Measurements from ENCODE around the gene ATP11A.

The ATP11A gene

DNA sequence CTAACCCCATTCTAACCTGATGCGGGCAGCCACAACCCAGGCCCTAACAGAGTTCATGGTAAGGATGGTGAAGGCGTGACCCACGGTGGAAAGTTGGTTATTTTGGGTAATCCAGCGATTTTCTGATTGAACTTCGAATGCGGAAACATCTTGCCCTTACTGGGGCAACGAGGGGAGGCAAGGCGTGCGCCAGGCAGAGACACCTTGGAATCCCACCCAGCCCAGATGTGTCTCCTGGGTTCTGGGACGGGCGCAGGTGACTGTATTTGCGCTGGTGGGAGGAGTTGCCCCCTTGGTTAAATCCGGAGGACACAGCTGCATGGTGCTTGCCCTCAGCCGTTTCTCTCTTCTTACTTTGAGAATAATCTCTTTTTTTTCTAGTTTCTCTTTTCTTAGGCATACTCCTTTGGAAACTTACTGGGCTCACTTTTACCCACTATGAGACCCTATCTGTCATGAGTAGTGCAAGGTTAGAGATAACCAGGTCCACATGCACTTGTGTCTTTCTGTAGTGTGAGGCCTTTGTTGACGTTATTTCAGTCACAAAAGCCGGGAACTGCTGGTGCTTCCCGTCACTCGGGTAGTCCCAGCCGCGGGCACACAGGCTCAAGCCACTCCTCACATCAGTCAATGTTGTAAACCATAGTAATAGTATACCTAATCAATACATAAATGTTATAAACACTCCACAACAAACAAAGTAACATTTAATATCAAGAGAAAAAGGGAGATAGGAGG, 81.5 kb downstream of the ATP11A start:
- Histone ChIP-seq H3K79me1 (ENCODE audit: low read length) (peaks cover 7% of the 10 kb centered on the region), H3K27ac (ENCODE audit: low read depth, low read length) (no peak overlapping the region), H4K8ac (ENCODE audit: low read depth, low read length) (no peak overlapping the region), H3K27me3 (ENCODE audit: insufficient read depth, low read length, poor library complexity) (no peaks in the 10 kb centered on the region), H3K4me2 (ENCODE audit: low read length) (no peak overlapping the region), H2BK5ac (ENCODE audit: low read length) (no peak overlapping the region), H3K18ac (ENCODE audit: low read length) (no peak overlapping the region), H3K79me2 (ENCODE audit: control insufficient read depth, insufficient read depth, low read length) (no peaks in the 10 kb centered on the region), H4K5ac (ENCODE audit: low read length) (no peak overlapping the region), H3K4me3 (ENCODE audit: low read length) (no peak overlapping the region), H3K4me1 (ENCODE audit: control insufficient read depth, low read depth, low read length) (no peaks in the 10 kb centered on the region), H2BK120ac (ENCODE audit: low read depth, low read length) (no peak overlapping the region), H3K36me3 (ENCODE audit: control insufficient read depth, insufficient read depth, low read length) (no peaks in the 10 kb centered on the region), H3K4ac (ENCODE audit: low read depth, low read length) (no peak overlapping the region), H2AK5ac (ENCODE audit: low read length) (no peak overlapping the region), H3K9ac (ENCODE audit: low read length) (no peak overlapping the region), H3K23ac (ENCODE audit: low read length) (no peak overlapping the region), H2BK15ac (replicated peaks; ENCODE audit: low read depth) (no peak overlapping the region), H3K56ac (ENCODE audit: low read length) (no peak overlapping the region)
- no CpG with 5 or more reads among the region's 20 CpGs for WGBS (ENCODE audit: extremely low coverage, insufficient coverage, low lambda C conversion rate)
- DNase-seq = no peak

GRCh38 chr13:112771877-112772538, 82.2 kb downstream of the ATP11A start:
- WGBS (ENCODE audit: extremely low coverage, insufficient coverage, low lambda C conversion rate) = no CpG with 5 or more reads among the region's 18 CpGs
- no peak for DNase-seq
- H3K9ac ChIP-seq (ENCODE audit: low read length) = no peak overlapping the region
- H3K27me3 ChIP-seq (ENCODE audit: insufficient read depth, low read length, poor library complexity) = no peaks in the 10 kb centered on the region
- no peak overlapping the region for H3K56ac ChIP-seq (ENCODE audit: low read length)
- H3K4me1 ChIP-seq (ENCODE audit: control insufficient read depth, low read depth, low read length) = no peaks in the 10 kb centered on the region
- no peak overlapping the region for H3K4me2 ChIP-seq (ENCODE audit: low read length)
- no peak overlapping the region for H3K4me3 ChIP-seq (ENCODE audit: low read length)
- H2AK5ac ChIP-seq (ENCODE audit: low read length) = no peak overlapping the region
- no peaks in the 10 kb centered on the region for H3K36me3 ChIP-seq (ENCODE audit: control insufficient read depth, insufficient read depth, low read length)
- peaks cover 9% of the 10 kb centered on the region for H3K79me1 ChIP-seq (ENCODE audit: low read length)
- no peak overlapping the region for H3K18ac ChIP-seq (ENCODE audit: low read length)
- H2BK120ac ChIP-seq (ENCODE audit: low read depth, low read length) = no peak overlapping the region
- H2BK15ac ChIP-seq (replicated peaks; ENCODE audit: low read depth) = no peak overlapping the region
- H3K23ac ChIP-seq (ENCODE audit: low read length) = no peak overlapping the region
- H3K79me2 ChIP-seq (ENCODE audit: control insufficient read depth, insufficient read depth, low read length) = no peaks in the 10 kb centered on the region
- H4K8ac ChIP-seq (ENCODE audit: low read depth, low read length) = no peak overlapping the region
- no peak overlapping the region for H2BK5ac ChIP-seq (ENCODE audit: low read length)
- no peak overlapping the region for H3K27ac ChIP-seq (ENCODE audit: low read depth, low read length)
- H3K4ac ChIP-seq (ENCODE audit: low read depth, low read length) = no peak overlapping the region
- no peak overlapping the region for H4K5ac ChIP-seq (ENCODE audit: low read length)

GRCh38 chr13:112772539-112772909, 82.7 kb downstream of the ATP11A start:
- DNase-seq = no peak
- Histone ChIP-seq H4K8ac (ENCODE audit: low read depth, low read length) (no peak overlapping the region), H3K79me2 (ENCODE audit: control insufficient read depth, insufficient read depth, low read length) (no peaks in the 10 kb centered on the region), H4K5ac (ENCODE audit: low read length) (no peak overlapping the region), H3K4me1 (ENCODE audit: control insufficient read depth, low read depth, low read length) (no peaks in the 10 kb centered on the region), H3K18ac (ENCODE audit: low read length) (no peak overlapping the region), H3K56ac (ENCODE audit: low read length) (no peak overlapping the region), H3K79me1 (ENCODE audit: low read length) (peaks cover 9% of the 10 kb centered on the region), H3K4ac (ENCODE audit: low read depth, low read length) (no peak overlapping the region), H2BK5ac (ENCODE audit: low read length) (no peak overlapping the region), H3K4me2 (ENCODE audit: low read length) (no peak overlapping the region), H3K4me3 (ENCODE audit: low read length) (no peak overlapping the region), H3K36me3 (ENCODE audit: control insufficient read depth, insufficient read depth, low read length) (no peaks in the 10 kb centered on the region), H3K27me3 (ENCODE audit: insufficient read depth, low read length, poor library complexity) (no peaks in the 10 kb centered on the region), H3K23ac (ENCODE audit: low read length) (no peak overlapping the region), H2AK5ac (ENCODE audit: low read length) (no peak overlapping the region), H2BK15ac (replicated peaks; ENCODE audit: low read depth) (no peak overlapping the region), H3K9ac (ENCODE audit: low read length) (no peak overlapping the region), H3K27ac (ENCODE audit: low read depth, low read length) (no peak overlapping the region), H2BK120ac (ENCODE audit: low read depth, low read length) (no peak overlapping the region)
- WGBS (ENCODE audit: extremely low coverage, insufficient coverage, low lambda C conversion rate) = no CpG with 5 or more reads among the region's 10 CpGs

GRCh38 chr13:112772929-112773328, 83.1 kb downstream of the ATP11A start:
- no peak overlapping the region for H2BK15ac ChIP-seq (replicated peaks; ENCODE audit: low read depth)
- no peak overlapping the region for H3K4me3 ChIP-seq (ENCODE audit: low read length)
- H4K5ac ChIP-seq (ENCODE audit: low read length) = no peak overlapping the region
- H3K27ac ChIP-seq (ENCODE audit: low read depth, low read length) = no peak overlapping the region
- H4K8ac ChIP-seq (ENCODE audit: low read depth, low read length) = no peak overlapping the region
- H3K18ac ChIP-seq (ENCODE audit: low read length) = no peak overlapping the region
- H3K79me1 ChIP-seq (ENCODE audit: low read length) = peaks cover 12% of the 10 kb centered on the region
- no peak overlapping the region for H2AK5ac ChIP-seq (ENCODE audit: low read length)
- H3K9ac ChIP-seq (ENCODE audit: low read length) = no peak overlapping the region
- no peaks in the 10 kb centered on the region for H3K79me2 ChIP-seq (ENCODE audit: control insufficient read depth, insufficient read depth, low read length)
- no peaks in the 10 kb centered on the region for H3K4me1 ChIP-seq (ENCODE audit: control insufficient read depth, low read depth, low read length)
- no peak overlapping the region for H3K56ac ChIP-seq (ENCODE audit: low read length)
- H3K27me3 ChIP-seq (ENCODE audit: insufficient read depth, low read length, poor library complexity) = no peaks in the 10 kb centered on the region
- no peak for DNase-seq
- H3K4me2 ChIP-seq (ENCODE audit: low read length) = no peak overlapping the region
- WGBS (ENCODE audit: extremely low coverage, insufficient coverage, low lambda C conversion rate) = no CpG with 5 or more reads among the region's 8 CpGs
- H3K23ac ChIP-seq (ENCODE audit: low read length) = no peak overlapping the region
- H2BK120ac ChIP-seq (ENCODE audit: low read depth, low read length) = no peak overlapping the region
- no peak overlapping the region for H2BK5ac ChIP-seq (ENCODE audit: low read length)
- no peaks in the 10 kb centered on the region for H3K36me3 ChIP-seq (ENCODE audit: control insufficient read depth, insufficient read depth, low read length)
- H3K4ac ChIP-seq (ENCODE audit: low read depth, low read length) = no peak overlapping the region

- Histone ChIP-seq H2BK5ac (ENCODE audit: low read length) (no peak overlapping the region), H3K4me2 (ENCODE audit: low read length) (no peak overlapping the region), H3K79me1 (ENCODE audit: low read length) (peaks cover 14% of the 10 kb centered on the region), H3K27me3 (ENCODE audit: insufficient read depth, low read length, poor library complexity) (no peaks in the 10 kb centered on the region), H3K56ac (ENCODE audit: low read length) (no peak overlapping the region), H3K23ac (ENCODE audit: low read length) (no peak overlapping the region), H3K4me1 (ENCODE audit: control insufficient read depth, low read depth, low read length) (no peaks in the 10 kb centered on the region), H3K27ac (ENCODE audit: low read depth, low read length) (no peak overlapping the region), H3K9ac (ENCODE audit: low read length) (no peak overlapping the region), H3K18ac (ENCODE audit: low read length) (no peak overlapping the region), H4K8ac (ENCODE audit: low read depth, low read length) (no peak overlapping the region), H2BK15ac (replicated peaks; ENCODE audit: low read depth) (no peak overlapping the region), H3K79me2 (ENCODE audit: control insufficient read depth, insufficient read depth, low read length) (no peaks in the 10 kb centered on the region), H3K36me3 (ENCODE audit: control insufficient read depth, insufficient read depth, low read length) (no peaks in the 10 kb centered on the region), H3K4ac (ENCODE audit: low read depth, low read length) (no peak overlapping the region), H3K4me3 (ENCODE audit: low read length) (no peak overlapping the region), H2BK120ac (ENCODE audit: low read depth, low read length) (no peak overlapping the region), H2AK5ac (ENCODE audit: low read length) (no peak overlapping the region), H4K5ac (ENCODE audit: low read length) (no peak overlapping the region)
- no peak for DNase-seq
- no CpG with 5 or more reads among the region's 25 CpGs for WGBS (ENCODE audit: extremely low coverage, insufficient coverage, low lambda C conversion rate)
These were observed 84.0 kb downstream of the ATP11A start for GRCh38 chr13:112773601-112774447.
